HG02885 (cell line): ENCODE data around the gene CDA.

ENCODE experiments used
- ATAC-seq: cut with Tn5 transposase; IDR thresholded peaks from one replicate; pipeline ENCODE4 v1.9.1; 2021; ENCODE audit warnings: mild to moderate bottlenecking; ENCODE audit not compliant: unreplicated experiment, poor library complexity

The CDA gene

GRCh38 chr1:20588634-20589225 lies at the start of gene CDA:
CDA (plus strand) TSS chr1:20589097; CDS start chr1:20589130, 33 bp downstream.
- no peak for ATAC-seq

DNA sequence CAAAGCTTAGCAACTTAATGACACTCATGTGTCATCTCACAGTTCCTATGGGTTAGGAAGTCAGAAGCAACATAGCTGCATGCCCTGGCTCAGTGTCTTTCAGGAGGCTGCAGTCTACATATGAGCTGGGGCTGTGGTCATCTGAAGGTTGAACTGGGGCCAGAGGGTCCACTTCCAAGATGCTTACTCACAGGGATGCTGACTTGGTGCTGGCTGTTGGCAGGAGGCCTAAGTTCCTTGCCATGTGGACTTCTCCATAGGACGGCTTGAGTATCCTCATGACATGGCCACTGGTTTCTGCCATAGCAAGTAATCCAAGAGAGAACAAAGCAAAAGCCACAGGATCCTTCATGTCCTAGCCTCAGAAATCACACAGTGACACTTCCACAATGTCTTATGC lies 48.6 kb upstream of the CDA start:
- ATAC-seq, result no peak

DNA sequence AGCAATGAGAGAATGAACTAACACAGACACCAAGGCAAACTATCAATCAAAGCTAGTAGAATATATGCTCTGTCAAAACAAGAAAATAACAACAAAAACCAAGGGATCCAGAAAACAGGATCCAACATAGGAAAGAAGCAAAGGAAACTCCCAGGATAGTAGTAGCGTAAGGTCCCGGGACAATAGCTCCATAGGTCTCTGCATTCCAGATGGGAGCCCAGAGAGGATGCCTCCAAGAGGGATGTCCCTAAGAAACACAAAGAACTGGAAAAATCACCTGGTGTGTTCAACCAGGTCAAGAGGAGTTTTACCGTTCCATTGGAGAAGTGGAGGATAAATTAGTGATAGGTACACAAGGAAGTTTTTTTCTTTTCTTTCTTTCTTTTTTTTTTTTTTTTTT lies 42.3 kb upstream of the CDA start:
- ATAC-seq, result no peak

DNA sequence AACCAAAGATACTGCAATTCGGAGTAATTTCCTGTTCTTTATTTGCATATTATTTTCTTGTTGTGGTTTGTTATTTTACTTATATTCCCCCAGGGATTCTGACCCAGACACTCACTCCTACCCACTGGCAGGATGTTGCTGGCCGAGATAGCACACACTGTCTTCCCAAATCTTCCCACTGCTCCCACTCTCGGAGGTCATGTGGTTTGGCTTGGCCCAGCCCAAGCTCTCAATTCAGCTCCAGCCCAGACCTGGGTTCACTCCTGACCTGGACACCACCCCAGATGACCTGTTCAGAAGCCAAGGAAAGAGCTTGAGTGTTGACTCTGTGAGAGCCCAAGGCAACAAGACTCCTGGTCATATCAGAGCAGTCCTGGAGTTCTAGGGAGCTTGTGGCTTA lies 37.7 kb upstream of the CDA start:
- no peak for ATAC-seq

DNA sequence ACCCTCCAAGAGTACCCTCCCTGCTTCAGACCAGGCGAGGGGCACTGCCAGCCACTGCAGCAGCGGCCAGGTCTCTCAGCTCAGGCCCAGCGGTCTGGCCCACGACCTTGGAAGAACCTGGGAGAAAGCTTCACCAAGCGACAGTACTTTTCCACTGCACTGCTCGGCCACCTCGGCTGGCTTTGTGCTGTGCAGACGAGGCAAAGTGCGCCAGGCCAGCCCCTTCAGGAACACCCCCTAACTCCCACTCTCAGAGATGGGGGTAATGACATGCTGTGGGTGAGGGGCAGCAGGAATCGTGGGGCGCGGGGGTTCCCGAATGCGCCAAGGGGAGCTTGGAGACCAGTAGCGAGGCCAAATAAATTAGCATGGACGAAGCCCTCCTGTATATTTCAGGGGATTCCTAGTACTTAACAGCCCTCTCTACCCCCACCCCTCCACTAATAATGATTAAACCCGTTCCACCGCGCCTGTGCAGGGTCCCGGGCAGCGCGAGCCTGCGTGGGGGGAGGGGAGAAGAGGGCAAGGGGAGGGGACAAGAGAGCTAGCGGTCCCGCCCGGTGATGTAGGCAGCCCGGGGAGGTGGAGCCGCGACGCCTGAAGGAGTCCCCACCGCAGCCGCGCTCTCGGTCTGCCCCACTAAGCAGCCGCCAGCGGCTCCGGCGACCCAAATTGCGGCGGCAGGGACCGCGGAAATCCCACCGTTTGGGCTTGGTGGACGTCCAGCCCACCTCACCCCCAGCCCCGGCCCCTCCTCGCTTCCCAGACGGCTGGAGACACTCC lies 36.8 kb upstream of the CDA start, which contains the start of gene FAM43B:
FAM43B (plus strand) TSS at position 629 of the 783 bp plus-strand sequence. CDS start 401 bp downstream, outside the sequence.
- ATAC-seq, result no peak

DNA sequence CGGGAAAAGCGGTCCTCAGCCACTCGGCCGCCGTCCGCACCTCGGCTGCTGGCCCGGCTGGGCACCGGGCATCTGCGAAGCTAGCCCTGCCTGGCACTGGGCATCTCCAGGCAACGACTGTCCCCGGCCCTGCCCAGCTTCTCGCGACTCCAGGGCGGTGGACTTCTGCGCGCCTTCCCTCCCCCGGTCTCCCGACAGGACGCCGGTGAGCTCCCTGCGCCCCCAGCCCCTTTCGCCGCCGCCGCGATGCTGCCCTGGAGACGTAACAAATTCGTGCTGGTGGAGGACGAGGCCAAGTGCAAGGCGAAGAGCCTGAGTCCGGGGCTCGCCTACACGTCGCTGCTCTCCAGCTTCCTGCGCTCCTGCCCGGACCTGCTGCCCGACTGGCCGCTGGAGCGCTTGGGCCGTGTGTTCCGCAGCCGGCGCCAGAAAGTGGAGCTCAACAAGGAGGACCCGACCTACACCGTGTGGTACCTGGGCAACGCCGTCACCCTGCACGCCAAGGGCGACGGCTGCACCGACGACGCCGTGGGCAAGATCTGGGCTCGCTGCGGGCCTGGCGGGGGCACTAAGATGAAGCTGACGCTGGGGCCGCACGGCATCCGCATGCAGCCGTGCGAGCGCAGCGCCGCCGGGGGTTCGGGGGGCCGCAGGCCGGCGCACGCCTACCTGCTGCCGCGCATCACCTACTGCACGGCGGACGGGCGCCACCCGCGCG lies 36.0 kb upstream of the CDA start:
- no peak for ATAC-seq

DNA sequence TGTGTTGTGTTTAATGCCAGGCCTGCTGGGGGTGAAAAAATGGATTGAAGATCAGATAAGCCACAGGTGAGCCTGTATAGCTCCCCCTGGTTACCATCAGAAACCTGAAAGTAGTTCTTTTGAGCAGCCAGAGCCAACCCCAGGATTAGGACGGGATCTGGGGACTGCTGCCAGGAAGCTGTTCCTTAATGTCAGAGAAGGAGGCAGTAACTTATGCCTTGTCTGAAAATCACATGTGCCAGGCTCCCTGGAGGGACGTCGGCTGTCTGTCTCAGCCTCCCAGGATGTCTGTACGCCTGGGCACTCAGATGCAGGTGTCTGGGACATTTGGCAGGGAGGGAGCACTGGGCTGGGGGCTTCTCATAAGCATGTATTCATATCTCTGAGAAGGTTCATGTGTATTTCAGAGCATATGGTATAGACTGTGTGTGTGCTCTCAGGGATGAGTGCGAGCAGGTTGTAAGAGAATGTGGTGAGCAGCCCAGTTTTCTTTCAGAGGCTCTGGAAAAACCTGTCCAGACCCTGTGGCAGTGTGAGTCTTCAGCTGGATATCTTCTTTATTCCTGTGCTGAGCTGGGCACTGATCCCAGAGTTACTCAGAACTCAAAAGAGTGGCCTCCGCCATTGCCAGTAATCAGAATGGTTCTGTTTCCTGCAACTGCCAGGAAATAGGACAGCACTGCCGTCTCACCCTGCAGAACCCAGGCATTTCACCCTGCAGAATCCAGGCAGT lies 33.7 kb upstream of the CDA start:
- no peak for ATAC-seq

DNA sequence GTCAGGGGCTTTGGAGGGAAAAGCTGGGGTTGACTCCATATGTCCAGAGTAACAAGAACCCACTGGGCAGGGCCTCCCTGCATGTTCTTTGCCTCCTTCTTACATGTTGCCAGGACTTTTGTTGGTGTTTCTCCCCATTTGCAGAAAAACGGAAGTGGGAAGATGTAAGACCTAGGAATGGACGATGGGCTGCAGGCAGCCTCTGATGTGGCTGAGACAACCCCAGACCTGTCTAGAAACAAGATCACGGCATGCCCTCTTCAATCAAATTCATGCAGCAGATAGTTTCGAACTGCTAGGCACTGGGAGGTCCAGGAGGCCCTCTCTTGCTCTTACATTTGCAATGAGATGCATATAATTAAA lies 33.2 kb upstream of the CDA start:
- ATAC-seq, result no peak

GRCh38 chr1:20558191-20558590 lies 30.7 kb upstream of the CDA start:
- no peak for ATAC-seq

- no peak for ATAC-seq
Measured at GRCh38 chr1:20560966-20561365, 27.9 kb upstream of the CDA start.

- ATAC-seq, result no peak
Measured at GRCh38 chr1:20565234-20565633, 23.7 kb upstream of the CDA start.

DNA sequence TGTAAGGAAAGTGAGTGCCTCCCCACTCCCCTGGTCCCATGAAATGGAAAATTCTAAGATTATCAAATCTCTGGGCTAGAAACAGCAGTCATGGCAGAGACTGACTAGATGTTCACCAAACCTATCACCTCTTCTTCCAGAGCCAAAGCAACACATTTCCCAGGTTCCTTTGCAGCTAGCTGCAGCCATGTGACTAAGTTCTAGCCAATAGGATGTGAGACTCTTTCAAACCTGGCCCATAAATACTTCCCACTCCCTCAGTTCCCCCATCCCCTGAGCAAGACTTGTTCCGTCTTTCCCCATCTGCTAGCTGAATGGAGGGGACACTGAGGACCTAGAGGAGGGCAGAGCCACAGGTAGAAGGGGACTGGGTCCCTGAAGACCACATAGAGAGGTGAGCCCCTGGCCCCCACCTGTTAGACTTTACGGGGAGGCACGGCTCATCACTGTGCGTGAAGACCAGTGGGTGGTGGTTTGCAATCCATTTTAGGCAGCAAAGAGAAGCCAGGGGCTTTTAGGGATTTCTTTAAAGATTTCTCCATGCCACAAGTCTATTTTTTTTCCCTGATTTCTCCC lies 19.3 kb upstream of the CDA start:
- no peak for ATAC-seq

GRCh38 chr1:20571427-20571826 lies 17.5 kb upstream of the CDA start:
- ATAC-seq, result no peak

DNA sequence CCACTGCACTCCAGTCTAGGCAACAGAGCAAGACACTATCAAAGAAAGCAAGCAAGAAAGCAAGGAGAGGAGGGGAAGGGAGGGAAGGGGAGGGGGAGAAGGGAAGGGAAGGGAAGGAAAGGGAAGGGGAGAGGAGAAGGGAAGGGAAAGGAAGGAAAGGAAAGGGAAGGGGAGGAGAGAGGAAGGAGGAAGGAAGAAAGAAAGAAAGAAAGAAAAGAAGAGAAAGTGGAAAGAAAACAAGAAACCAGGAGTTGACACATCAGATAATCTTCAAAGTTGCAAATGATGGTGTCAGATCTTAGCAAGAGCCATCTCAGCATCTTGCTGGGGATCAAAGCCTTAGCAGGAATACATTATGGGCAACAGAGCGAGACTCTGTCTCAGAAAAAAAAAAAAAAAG lies 14.9 kb upstream of the CDA start:
- no peak for ATAC-seq

DNA sequence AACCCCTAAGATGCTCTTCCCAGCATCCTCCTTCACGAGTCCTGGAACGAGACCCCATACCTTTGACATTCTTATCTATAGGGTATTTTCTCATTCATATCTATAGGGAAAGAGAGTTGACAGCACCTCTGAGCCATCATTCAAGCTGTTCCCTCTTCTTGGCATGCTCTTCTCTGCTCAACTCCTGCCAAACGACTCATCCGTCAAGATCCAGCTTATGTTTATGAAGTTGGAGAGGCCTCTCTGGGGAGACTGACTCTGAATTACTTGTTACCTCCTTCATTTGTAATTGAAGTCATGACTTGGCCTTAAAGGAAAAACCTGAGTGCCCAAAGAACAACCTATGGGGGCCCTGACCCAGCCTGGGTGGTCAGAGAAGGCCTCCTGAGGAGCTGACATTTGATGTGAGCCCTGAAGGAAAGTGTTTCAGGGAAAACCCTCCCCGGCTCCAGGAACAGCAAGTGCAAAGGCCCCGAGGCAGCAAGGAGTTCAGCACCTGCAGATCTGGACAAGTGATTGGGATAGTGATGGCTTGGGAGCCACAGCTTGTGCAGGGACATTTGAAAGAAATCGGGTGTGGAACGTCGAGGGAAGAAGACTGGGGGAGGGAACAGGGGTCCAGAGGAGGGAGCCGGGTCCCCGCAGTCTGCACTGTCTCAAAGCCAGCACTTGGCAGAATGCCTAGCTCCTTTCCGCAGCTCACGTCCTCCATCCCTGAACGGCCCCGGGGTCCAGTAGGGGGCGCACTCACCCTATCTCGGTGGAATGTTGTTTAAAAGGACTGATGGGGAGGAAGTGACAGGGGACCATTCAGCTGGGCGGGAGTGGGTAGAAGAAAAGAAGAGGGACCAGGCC lies 14.0 kb upstream of the CDA start:
- ATAC-seq, result no peak

DNA sequence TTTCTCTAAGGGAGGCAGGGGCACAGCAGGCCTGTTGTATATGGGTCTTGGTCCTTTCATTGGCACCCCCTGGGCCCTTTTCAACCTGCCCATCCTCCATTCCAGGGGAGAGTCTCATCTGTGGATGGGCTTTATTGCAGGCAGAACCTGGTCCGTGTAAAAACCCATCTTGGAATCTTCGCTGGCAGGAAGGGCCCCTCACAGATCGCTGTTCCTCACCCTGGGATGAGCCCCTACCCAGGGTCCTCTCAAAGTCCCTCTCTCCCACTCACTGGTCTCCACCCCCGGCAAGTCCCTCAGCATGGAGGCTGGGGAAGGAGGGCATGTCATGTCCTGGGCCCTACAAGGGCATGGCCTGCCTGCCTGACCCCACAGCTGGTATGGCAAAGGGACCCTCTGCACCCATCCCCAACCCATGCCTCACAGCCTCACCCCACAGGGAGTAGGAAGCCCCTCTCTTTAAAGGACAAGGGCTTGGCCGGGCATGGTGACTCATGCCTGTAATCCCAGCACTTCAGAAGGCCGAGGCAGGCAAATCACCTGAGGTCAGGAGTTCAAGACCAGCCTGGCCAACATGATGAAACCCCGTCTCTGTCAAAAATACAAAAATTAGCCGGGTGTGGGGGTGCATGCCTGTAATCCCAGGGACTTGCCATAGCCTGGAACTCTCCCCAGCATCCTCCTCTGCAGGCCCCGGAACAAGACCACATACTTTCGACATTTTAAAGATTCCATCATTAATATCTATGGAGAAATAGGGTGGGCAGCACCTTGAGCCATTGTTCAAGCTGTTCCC lies 13.2 kb upstream of the CDA start:
- ATAC-seq, result no peak

DNA sequence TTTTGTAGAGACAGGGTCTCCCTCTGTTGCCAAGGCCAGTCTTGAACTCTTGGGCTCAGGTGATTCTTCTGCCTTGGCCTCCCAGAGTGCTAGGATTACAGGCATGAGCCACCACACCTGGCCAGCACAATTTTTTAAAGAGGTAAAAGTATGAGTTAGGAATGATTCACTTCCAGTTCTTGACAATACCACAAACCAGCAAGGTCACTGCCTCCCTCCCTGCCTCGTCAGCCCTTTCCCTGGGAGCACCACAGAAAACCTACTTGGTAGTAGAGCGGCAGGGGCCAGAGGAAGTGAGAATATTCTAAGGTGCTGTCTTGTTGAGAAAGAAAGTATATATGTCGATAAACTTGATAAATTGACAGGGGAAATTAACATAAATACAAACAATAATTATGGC lies 10.8 kb upstream of the CDA start:
- no peak for ATAC-seq

- no peak for ATAC-seq
Measured at GRCh38 chr1:20578721-20579395, 10.0 kb upstream of the CDA start.
